ENCODE results near the gene AGAP1.
"Not testable (repeated sequence)": the region's sequence is repeated elsewhere in the genome, so short reads cannot be mapped to it uniquely, and the experiment has no call there.

The AGAP1 gene

DNA sequence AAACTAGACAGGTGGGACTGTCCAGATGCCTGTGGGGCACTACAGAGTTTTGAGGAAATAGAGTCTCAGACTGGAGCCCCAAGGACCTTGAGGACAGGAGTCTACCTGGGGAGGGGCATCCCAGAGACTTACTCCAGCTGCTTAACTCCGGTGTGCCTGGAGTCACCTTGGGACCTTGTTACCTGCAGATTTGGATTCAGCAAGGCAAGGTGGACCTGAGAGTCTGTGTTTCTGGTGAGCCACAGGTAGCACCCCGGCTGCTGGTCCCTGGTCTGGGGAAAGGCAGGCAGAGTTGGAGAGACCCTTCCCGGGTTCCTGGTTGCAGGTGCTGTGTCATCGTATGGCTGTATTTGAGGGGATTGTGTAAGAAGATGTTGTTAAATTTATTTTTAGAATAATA, 102.4 kb downstream of the AGAP1 start:
- no peak for DNase-seq

DNA sequence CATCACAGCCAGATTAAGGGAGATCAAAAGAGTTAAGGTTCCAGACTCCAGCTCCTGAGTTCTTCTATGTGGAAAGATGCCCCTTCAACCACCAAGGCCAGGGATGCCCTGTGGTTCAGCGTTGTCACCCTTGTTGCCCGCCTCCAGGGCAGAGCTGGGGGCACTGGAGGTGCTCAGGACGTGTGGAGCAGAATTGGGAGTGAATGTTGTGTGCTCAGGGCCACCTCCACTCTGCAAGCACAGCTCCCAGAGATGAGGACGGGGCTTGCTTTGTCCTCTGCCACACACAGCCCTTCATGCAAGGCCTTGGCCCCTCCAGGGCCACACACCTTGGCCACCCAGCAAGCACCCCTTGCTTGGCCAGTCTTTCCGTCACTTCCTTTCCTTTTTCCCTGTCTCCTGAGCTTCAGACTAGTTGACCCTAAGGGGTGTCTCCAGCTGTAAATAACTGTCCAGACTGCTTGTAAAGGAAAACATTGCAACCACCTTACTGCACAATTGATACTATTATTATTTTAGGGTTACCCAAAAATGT, 103.3 kb downstream of the AGAP1 start:
- no peak for DNase-seq

DNA sequence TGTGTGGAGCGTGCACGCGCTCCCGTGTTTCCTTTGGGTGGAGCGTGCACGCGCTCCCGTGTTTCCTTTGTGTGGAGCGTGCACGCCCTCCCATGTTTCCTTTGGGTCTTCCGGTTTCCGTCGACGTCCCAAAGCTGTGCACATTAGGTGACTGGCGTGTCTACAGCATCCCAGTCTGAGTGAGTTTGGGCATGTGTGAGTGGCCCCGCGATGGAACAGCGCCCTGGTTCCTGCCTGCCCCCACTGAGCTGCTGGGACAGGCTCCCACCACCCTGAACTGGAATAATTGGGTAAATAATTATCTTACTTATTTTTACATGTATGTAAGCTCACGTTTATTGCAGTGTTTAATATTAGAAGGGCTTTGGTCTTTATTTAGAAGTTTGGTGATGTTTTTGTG, 104.2 kb downstream of the AGAP1 start:
- no peak for DNase-seq

DNA sequence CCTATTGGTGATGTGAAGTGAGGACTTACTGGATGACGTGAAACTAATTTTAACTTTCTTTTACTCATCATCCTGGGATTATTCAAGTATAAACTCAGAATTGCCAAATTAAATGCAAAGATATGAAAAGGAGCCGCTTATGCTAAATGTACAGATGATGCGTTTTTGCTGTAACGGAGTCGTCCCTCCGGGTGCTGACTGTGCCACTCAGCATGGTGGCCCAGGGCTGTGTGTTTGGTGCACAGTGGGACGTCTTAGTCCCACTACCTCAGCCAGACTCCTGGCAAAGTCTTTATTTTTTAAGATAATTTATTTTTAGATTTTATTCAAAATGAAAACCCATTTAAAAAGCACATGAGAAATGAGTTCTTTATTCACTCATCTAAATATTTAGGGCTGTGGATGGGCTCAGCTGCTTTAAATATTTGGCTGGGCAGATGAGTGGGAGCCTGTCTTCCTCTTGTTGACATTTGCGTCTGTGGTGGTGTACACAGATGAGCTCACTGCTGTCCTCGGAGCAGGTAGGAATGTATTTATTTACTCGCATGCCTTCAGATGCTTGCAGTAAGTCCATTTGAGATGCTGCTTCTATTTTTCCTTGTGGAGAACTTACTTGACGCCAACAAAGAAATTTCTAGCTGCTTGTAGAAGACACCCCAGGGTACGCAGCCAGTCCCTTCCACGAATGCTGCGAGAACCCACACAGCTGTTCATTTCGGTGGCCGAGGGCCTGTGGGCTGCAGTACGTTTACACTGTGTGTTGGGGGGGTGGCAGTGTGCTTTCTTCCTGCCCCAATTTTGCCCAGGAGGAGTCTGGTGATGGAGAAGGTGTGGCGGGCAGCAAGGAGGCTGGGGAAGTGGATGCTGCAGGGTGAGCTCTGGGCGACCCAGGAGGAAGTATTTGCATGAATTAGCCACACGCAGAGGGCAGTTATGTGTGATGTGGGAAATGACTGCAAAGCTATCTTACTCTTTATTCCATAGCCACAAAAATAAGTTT, 105.0 kb downstream of the AGAP1 start:
- peak in 1 of 2 experiments; percentile 46 for DNase-seq

DNA sequence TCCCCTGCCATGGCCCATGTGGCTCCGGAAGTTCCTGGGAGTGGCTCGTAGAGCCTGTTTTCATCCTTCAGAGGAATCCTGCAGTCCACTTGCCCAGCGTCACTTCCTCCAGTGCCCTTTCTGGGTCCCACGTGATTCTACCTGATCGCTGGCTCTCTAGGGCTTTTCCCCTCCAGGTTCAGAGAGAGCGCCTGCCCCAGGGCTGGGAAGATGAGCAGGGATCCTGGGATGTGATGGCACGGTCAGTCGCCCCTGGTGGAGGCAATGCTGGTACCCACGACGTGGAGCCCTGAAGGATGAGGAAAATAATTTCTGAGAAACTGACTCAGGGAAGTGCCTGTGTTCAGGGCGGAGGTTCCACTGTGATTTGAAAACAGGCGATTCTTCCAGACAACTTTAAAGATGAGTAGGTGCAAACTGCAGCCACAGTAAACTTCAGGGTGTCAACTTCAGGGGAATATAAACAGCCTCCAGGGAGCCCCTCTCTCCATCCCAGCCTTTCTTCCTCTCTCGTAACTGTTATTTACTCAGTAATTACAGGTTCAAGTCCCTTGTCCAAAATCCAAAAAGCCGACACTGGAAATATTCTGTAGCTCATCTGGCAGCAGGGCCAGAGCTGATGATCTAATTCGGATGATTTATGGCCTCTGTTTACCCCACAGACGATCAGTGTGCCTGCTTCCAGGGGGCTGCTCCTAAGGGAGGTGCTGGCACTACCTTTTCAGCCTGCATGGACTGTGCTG, 105.9 kb downstream of the AGAP1 start:
- peak in 1 of 2 experiments; percentile 39 for DNase-seq

DNA sequence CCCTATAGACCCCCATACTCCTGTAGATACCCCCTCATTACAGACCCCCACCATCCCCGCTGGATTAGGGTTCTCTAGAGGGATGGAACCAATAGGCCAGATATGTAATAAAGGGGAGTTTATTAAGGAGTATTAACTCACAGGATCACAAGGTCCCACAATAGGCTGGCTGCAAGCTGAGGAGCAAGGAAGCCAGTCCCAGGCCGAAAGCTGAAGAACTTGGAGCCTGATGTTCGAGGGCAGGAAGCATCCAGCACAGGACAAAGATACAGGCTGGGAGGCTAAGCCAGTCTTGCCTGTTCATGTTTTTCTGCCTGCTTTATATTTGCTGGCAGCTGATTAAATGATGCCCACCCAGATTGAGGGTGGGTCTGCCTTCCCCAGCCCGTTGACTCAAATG, 106.6 kb downstream of the AGAP1 start:
- DNase-seq, result no peak

DNA sequence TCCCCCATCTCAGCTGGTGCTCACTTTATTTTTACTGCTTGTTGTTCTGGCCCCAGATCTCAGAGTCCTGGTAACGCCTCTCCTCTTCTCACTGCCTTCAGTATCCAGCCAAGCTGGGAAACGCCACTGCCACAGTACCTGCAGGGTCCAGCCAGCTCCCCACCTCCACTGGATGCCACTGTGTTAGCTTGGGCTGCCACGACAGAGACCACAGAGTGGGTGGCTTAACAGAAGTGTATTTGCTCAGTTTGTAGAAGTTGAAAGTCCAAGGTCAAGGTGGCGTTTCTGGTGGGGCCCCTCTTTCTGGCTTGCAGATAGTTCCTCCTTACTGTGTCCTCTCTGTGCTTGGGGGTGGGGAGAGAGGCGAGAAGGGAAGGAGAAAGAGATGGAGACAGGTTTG, 107.1 kb downstream of the AGAP1 start:
- no peak for DNase-seq

DNA sequence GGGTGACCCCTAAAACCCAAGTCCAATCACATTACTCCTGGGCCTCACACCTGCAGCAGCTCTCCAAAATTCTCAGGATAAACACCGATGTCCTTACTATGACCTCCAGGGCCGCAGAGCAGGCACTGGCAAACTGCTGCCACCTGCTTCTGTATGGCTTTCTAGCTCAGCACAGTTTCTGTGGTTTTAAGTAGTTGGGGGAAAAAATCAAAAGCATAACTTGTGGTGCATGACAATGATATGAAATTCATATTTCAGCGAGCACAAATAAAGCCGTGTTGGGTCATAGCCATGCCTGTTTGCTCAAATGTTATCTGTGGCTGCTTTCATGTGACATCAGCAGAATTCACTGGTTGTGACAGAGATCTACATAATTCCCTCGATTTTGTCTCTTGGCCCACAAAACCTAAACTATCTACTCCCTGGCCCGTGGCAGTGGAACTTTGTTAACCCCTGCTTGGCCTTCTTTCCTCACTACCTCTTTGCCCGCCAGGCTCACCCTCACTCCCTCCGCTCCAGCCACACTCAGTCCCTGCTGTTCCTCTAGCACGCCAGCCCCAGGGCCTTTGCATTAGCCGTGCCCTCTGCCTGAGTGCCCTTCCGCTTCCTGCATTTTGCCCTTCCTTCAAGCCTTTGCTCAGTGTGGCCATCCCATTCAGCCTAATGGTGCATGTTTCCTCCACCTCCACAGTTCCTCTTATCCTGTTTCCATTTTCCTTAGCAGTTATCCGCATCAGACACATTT, 108.3 kb downstream of the AGAP1 start:
- no peak for DNase-seq

DNA sequence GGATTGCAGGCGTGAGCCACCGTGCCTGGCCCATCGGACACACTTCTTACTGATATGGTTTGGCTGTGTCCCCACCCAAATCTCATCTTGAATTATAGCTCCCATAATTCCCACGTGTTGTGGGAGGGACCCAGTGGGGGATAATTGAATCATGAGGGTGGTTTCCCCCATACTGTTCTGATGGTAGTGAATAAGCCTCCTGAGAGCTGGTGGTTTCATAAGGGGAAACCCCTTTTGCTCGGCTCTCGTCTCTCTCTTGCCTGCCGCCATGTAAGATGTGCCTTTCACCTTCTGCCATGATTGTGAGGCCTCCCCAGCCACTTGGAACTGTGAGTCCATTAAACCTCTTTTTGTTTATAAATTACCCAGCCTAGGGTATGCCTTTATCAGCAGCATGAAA, 109.1 kb downstream of the AGAP1 start:
- DNase-seq, result not testable (repeated sequence)

DNA sequence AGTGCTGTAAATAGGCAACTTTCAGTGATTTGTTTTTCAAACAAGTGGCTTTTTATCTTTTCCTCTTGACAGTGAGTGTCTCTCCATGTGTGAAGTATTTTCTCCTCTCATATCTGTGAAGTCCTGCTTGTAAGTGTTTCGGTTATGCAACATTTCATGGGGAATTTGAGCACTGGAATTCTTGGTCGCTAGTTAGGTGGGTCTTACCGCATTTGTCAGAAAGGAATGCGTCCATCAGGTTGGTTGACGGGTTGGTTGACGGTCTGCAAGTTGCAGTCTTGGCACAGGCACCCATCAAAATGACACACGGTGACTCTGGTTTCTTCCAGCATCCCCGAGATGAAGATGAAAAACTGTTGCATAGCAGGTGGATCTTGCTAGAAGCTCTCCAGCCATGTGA, 109.8 kb downstream of the AGAP1 start:
- DNase-seq, result no peak

DNA sequence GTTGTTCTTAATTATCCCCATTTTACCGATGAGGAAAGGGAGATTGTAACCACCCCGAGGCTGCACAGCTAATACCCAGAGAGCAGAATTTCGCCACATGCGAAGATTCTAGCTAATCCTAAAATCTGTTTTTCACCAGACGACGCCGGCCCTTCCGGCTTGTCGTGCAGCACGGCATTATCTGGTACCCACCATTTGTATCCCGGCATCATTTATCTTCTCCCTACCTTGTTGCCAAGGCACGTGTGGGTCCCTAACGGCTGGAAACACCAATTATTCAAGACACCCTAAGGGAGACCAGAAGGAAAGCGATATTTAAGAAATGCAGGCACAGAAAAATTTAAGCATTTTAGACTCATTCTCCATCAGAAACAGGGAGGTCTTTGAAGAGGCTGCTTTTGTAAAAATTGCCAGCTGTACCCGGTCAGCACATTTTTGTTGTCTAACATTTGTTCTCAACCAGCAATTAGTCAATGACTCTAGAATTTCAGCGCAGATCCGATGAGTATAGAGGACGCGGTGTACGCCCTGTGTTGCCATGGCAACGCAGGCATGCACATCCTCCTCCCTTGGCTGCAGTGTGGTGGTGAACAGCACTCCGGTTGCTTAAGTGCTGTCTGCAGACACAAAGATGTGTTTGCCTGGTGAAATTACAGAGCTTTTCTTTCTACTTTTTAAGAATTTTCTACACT, 111.6 kb downstream of the AGAP1 start:
- peak; percentile 55 to 75 for DNase-seq

DNA sequence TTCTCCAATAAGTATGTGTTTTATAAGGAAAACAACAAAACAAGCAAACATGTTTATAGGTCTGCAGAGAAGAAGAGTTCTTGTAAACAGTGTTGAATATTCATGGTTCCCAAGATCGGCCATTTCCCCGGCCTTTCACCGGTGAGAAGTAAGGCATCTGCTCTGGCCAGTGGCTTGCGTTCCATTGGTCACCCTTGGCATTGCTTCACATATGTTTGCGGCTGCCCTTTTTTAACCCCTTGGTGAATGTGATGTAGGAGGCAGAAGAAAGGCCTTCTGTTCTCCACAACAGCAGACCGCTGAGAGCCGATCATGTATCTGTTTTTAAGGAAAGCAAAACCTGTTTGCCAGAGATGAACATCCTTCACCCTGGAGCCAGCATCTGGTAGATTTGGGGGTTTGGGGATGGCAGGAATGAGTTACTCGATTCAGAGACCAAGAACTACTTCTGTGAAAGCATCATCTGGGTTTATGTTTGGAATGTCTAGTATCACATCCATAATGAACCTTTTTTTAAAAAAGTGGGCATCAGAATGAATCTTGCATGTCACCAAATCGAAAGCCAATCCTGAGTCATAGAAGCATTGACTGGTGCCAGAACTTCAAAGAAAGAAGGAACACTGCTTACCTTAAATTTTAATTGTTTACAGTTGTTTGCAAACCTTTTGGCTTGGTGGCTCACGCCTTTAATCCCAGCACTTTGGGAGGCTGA, 112.3 kb downstream of the AGAP1 start:
- no peak for DNase-seq

DNA sequence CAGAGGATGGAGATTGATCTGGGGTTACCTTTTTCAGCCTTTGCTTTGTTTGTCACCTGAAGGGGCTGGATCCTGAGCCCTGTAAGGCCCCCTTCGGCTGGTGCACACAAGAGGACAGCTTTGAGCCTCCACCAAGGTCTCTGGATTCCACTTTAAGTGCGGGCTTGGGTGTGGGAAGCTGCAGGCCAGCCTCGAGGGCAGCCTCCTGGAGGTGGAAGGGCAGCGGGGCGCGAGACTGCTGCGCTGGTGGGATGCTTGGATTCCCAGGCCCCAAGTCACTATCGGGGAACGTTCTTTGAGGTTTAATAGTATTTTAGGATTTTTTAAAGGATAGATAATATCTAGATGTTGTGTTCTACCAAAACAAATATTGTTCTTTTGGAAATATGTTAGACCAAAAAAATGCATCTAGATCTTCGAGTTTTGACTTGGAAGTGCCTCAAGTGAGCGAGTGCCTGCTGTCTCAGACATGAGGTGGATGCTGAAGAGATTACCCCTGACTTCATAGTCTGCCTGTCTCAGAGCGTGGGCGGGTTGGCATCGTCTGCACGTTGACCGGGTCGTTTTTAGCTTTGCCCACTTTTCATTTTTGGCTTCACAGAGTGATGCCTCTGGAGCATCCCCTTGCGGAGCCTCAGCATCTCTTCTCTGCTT, 113.8 kb downstream of the AGAP1 start:
- no peak for DNase-seq

DNA sequence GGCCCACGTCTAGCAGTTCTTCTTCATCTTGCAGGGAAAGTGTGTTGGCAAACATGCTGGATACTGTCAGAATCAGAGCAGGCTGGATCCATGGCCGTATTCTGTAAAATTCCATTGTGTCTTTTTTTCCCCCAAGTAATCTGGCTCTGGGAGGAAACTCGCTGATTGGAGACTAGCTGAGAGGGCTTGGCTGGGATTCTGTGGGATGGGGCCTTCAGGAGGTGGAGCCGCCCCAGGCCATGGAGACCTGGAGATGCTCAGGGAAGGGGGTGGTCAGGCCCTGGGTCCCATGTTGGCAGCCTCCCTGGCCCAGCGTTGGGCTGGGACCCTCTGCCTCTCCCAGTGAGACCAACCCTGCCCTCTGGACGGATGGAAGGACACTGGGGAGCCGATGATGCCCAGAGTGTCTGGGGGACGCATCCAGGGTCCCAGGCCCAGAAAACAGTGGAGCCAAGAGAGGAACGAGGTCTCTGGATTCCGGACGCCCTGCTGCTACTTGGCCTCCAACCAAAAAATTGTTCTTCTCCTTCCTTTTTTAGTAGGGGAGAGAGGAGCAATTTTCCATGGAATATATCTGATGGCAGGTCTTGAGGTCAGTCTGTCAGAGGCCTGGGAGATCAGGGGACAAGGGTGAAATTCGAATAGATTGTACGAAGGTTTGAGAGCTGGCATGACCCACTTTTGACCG, 114.5 kb downstream of the AGAP1 start:
- no peak for DNase-seq

DNA sequence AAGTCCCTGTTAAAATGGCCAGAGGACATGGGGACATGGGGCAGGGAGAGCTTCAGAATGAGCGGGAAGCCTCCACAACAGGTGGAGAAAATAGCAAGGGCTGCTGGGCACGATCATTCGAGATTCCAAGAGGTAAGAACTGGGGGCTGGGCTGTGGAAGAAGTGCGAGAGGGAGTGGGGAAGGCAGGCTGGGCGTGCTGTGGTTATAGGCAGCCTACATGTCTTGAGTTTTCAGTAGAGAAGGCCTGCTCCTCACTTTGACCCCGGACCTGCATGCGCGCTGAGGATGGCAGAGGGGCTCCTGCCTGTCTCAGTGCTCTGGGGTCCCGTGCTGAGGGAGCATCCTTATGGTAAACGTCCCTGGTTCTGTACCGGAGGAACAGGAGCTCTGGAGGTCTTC, 115.5 kb downstream of the AGAP1 start:
- DNase-seq, result no peak

DNA sequence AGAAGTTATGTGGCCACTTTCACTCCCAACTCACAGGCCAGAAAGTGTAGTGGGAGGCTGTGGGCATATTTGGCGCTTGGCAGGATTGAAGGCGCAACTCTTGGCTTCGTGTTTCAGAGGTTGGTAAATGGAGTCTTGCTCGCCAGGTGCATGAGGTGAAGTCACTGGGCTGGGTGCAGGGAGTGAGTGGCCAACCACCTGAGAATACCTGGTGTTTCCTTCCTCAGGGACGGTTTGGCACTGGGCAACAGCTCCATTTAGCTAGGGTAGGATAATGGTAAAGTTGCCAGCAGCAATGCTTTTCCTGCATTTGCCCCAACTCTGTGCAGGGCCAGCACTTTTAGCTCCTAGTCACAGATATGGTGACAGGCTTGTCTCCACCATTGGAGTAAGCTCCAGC, 115.9 kb downstream of the AGAP1 start:
- DNase-seq, result no peak

DNA sequence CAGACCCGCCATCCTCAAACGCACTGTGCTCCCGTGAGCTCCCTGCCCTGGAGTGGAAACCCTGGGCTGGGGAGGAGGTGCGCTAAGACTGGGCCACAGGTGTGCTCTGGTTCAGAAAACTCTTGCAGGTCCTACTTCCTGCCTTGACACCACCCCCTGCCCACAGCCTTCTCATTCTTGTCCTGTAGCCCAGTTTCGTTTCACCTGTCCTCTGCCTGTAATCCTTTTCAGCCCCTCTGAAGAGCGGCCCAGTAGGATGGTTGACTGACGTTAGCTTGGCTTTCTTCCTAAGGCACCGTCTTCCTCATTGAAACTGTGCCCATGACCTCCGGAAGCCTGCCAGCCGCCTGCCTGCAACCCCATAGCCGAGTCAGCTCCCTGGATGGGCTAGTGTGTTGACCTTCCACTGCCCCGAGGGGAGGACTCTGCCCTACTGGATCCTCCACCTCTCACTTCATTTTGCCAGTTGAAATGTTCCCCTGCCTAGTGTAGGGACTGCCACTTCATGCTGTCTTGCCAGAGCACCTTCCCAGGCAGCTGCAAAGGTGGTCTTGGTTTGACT, 116.9 kb downstream of the AGAP1 start:
- no peak for DNase-seq

DNA sequence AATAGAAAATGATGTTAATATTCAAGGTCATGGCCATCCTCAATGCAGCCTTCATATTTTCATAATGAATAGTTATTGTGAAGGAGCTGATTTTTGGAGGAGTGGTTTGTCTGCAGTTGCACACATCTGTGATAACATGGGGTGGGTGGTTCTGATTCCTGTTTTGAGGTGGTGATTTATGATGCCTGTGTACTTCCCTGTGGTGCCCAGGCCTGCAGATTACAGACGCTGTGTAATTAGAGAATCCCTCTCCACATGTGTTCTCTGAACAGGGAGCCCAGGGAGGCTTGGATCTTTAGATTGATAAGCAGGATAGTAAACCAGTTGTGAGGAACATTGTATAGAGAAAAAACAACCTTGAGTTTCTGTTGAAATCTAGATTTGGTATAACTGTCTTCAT, 117.5 kb downstream of the AGAP1 start:
- no peak for DNase-seq

DNA sequence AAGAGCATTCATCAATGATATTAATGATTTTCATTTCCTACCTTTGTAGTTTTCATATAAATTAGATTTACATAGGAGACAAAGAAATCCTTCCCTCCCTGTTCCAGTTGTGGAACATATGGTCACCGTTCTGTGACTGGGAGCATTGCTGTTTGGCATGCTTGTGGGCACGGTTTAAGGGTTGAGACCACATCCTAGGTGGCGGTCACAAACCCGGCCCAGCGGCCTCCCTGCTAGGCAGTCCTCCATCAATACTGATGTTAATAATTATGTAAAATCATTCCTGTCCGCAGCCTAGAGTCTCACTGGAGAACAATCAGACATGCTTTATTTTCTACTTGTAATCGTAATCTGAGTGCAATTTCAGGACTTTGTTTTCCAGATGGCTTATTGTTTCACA, 117.9 kb downstream of the AGAP1 start:
- DNase-seq, result peak in 1 of 2 experiments; percentile 26
